NCI-H2196 (cell line): ENCODE results near the gene HES1.

Experiments used
- DNase-seq: peaks from one replicate; lab custom pipeline; 2025; ENCODE audit not compliant: unreplicated experiment; lab: John Stamatoyannopoulos, UW

The HES1 gene

GRCh38 chr3:194101592-194102432, 34.1 kb upstream of the HES1 start:
- DNase-seq = no peak

GRCh38 chr3:194102436-194102835, 33.5 kb upstream of the HES1 start:
- DNase-seq = no peak

GRCh38 chr3:194103505-194103904, 32.4 kb upstream of the HES1 start:
- DNase-seq = no peak

GRCh38 chr3:194103983-194104751, 31.8 kb upstream of the HES1 start:
- DNase-seq = no peak

GRCh38 chr3:194105292-194105691, 30.7 kb upstream of the HES1 start:
- DNase-seq = no peak

GRCh38 chr3:194107107-194107506, 28.8 kb upstream of the HES1 start:
- DNase-seq = no peak

- DNase-seq = no peak
These were observed 26.6 kb upstream of the HES1 start for GRCh38 chr3:194109192-194109863.

GRCh38 chr3:194110483-194110882, 25.5 kb upstream of the HES1 start:
- no peak for DNase-seq

- DNase-seq = no peak
These were observed 24.6 kb upstream of the HES1 start for GRCh38 chr3:194111336-194111735.

- DNase-seq = peak; percentile 98
These were observed 23.5 kb upstream of the HES1 start for GRCh38 chr3:194112120-194113106.

GRCh38 chr3:194114123-194114522, 21.8 kb upstream of the HES1 start:
- DNase-seq = no peak

- DNase-seq = peak; percentile 49
These were observed 18.7 kb upstream of the HES1 start for GRCh38 chr3:194117104-194117845.

GRCh38 chr3:194118920-194119319, 17.0 kb upstream of the HES1 start:
- no peak for DNase-seq

- no peak for DNase-seq
These were observed 15.9 kb upstream of the HES1 start for GRCh38 chr3:194119831-194120590.

GRCh38 chr3:194120789-194121770, 14.9 kb upstream of the HES1 start:
- no peak for DNase-seq

- no peak for DNase-seq
These were observed 13.9 kb upstream of the HES1 start for GRCh38 chr3:194121891-194122631.

GRCh38 chr3:194123726-194124125, 12.2 kb upstream of the HES1 start:
- DNase-seq = no peak
